COR-L47 (cell line): Measurements from ENCODE around the gene STAC.

Source experiments
- DNase-seq: peaks from one replicate; lab custom pipeline; 2025; lab: John Stamatoyannopoulos, UW

STAC gene

GRCh38 chr3:36380221-36381031 is at the start of gene STAC:
TSS of gene STAC (plus strand) at chr3:36380504. CDS start at chr3:36380644, 140 bp downstream.
- DNase-seq: peak; percentile 31

DNA sequence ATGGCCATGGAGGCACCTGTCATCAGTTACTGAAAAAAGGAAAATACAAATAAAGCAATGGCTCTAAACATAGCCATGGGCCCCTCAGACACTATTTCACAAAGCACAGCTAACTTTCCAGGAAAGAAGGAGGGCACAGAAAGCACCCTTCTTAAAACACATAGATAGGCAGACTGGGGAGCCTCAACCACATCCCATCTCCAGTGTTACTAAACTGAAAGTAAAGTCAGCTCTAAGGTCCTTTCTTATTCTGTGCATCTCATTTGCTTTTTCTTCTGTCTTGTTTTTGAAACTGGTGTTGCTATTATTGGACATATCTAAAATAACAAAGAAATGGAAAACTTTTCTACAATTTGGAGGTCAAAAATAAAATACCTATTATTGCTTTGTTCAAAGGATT is 48.2 kb upstream of the STAC start:
- no peak for DNase-seq

GRCh38 chr3:36362216-36362615 is 18.1 kb upstream of the STAC start:
- DNase-seq: no peak

- peak; percentile 18 for DNase-seq
Observed at GRCh38 chr3:36362973-36363372, 17.3 kb upstream of the STAC start.

DNA sequence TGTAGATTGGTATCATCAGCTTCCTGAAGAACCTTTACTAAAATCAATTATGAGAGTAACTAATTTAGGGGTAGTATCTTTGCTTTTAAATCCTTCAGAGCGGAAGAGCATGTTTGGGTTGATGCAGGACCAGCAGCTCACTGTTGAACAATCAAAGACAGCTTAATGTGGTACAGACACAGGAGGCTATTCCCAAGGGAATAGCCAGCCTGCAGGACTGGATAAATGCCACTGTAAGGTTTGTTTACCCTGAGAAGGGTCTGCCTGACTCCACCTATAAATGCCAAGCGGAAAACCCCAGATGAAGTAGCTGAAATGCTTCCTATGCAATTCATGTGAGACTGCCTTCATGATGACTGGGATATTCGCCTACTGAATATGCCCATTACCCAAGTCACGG is 16.0 kb upstream of the STAC start:
- no peak for DNase-seq

DNA sequence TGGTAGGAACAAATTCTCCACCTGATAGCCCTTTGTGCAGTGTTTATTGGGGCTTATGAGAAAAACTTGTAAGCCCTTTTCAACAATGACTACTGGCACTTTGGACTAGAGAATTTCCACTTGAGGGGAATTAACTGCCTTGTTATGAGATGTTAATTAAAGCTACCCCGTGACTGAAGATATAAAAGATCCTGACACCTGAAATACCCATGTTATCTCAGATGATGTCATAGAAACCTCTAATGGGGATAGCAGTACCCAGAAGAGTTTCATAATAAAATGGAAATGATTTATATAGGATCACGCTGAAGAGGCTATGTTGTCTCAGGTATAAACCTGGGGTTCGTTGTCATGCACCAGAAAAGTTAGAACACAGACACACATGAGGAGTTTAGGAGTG is 14.5 kb upstream of the STAC start:
- no peak for DNase-seq

- no peak for DNase-seq
Observed at GRCh38 chr3:36366308-36366707, 14.0 kb upstream of the STAC start.

GRCh38 chr3:36367912-36368573 is 12.3 kb upstream of the STAC start:
- no peak for DNase-seq

GRCh38 chr3:36372534-36372935 is 7.8 kb upstream of the STAC start:
- DNase-seq: no peak

GRCh38 chr3:36373084-36373483 is 7.2 kb upstream of the STAC start:
- DNase-seq: no peak

GRCh38 chr3:36373666-36374065 is 6.6 kb upstream of the STAC start:
- no peak for DNase-seq

GRCh38 chr3:36379872-36380220 is 458 bp upstream of the STAC start:
- DNase-seq: no peak

DNA sequence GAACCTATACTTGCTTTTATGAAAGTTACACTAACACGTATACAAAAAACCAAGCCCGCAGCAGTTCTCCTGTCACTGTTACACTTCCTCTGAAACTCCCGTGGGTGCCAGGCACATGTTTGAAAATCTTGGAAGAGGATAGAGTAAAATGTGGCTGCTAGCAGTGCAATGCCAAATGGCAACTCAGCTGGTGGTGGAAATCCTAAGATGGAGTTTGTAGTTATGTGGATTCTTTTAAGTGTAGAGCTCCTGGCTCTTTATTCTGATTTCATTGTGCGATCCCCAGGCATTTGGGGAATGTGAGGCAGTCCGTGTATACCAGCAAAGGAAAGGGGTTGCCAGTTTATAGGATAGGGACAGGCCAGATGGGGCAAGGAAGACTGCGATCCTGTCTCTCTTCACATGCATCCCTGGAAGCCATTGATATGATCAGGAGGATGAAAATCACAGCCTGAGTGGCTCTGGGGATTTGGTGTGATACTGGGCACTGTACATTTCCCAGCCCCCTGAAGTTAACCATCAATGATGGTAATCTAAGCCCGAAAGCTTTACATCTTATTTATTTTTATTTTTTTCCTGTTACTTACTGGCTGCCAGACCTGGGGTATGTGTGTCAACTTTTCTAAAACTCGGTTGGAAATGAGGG is 1.1 kb downstream of the STAC start:
- DNase-seq: no peak

- DNase-seq: no peak
Observed at GRCh38 chr3:36393563-36393962, 13.3 kb downstream of the STAC start.

DNA sequence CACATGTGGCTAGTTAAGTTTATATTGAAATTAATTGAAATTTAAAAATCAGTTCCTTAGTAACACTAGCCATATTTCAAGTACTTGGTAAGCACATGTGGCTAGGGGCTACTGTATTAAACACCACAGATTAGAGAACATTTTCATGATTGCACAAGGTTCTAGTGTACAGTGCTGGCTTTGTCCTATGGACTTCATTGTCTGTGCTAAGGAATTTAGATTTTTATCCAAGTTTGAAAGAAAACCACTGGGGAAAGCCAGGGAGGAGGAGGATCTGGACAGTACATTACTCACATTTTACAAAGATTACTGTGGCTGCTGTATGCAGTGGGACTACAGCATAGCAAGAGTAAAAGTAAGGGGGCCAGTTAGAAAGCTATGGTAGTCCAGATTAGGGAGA is 13.9 kb downstream of the STAC start:
- DNase-seq: no peak

DNA sequence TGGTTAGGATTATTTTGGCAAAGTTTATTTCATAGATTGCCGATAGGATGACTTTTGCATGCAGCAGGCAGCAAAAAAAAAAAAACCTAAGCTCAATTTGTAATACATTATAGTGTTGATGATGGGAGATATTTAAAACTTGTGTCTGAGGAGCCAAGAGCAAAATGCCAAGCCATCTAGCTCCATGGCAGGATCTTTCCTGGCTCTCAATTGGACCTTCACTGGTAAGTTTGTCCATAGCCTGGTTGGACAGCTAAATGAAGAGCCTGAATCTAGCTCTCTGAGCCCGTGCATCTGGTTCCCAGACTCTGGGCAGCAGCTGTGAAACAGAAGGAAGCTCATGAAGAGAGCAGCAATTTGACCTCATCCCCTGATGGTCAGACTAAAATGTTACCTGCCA is 17.5 kb downstream of the STAC start:
- DNase-seq: no peak

- no peak for DNase-seq
Observed at GRCh38 chr3:36399933-36400332, 19.6 kb downstream of the STAC start.

DNA sequence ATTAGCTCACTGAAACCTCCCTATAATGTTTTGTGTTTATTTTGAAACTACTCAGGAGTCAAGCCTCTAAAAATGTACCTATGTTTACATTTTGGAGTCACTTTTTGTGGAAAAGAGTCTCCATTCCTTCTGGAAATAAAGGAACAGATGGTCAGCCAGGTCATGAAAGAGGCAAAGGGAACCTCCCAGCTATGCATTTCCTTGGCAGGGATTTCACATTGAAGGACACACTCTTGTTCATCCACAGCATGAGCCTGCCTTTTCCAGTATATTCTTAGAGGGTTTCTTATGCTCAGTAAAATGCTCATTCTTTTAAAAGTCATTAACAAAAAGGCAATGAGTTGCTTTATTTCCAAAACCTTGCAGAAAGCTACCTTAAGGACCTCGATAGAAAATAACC is 20.8 kb downstream of the STAC start:
- no peak for DNase-seq

GRCh38 chr3:36403661-36404060 is 23.4 kb downstream of the STAC start:
- no peak for DNase-seq

DNA sequence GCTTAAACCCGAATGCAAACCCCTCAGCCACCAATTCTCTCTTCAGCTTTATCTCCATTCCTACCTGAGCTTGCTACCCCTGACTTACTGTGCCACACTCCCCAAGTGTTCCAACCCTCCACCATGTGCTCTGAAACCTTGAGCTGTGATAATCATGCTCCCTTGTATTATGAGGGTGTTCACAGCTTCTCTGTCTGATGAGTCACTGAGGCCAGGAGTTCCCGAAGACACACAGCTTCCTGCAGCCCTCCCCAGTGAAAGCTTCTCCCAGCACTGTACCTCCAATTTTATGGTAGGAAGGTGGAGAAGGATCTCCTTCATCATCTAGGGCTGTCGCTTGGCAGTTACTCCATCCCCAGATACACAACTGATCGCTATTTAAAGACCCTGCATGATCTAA is 24.9 kb downstream of the STAC start:
- DNase-seq: no peak

GRCh38 chr3:36408146-36408545 is 27.8 kb downstream of the STAC start:
- DNase-seq: no peak

GRCh38 chr3:36409862-36410261 is 29.6 kb downstream of the STAC start:
- no peak for DNase-seq

- DNase-seq: no peak
Observed at GRCh38 chr3:36411587-36411986, 31.3 kb downstream of the STAC start.
